NOMO-1 treated with DMSO at 0.1 percent for 48 hours (cell line): ENCODE results near the gene SCGN.
A peak's percentile ranks its signal among the peaks of the same experiment; 100 is the strongest.
"Not testable (repeated sequence)": the region's sequence is repeated elsewhere in the genome, so short reads cannot be mapped to it uniquely, and the experiment has no call there.

Source experiments
- DNase-seq: peaks from one replicate; lab custom pipeline; 2025; ENCODE audit not compliant: unreplicated experiment; lab: John Stamatoyannopoulos, UW

The SCGN gene

GRCh38 chr6:25717866-25718740 is 66.1 kb downstream of the SCGN start:
- DNase-seq: peak; percentile 53

GRCh38 chr6:25726122-25726911 is 74.3 kb downstream of the SCGN start:
- DNase-seq: no peak

GRCh38 chr6:25727028-25727427 is 75.0 kb downstream of the SCGN start:
- no peak for DNase-seq

- no peak for DNase-seq
Measured at GRCh38 chr6:25730907-25731306, 78.9 kb downstream of the SCGN start.

- DNase-seq: no peak
Measured at GRCh38 chr6:25731721-25732120, 79.7 kb downstream of the SCGN start.

- DNase-seq: no peak
Measured at GRCh38 chr6:25732468-25733198, 80.6 kb downstream of the SCGN start.

- DNase-seq: no peak
Measured at GRCh38 chr6:25735261-25735660, 83.2 kb downstream of the SCGN start.

GRCh38 chr6:25743868-25744267 is 91.9 kb downstream of the SCGN start:
- DNase-seq: no peak

- no peak for DNase-seq
Measured at GRCh38 chr6:25745836-25746235, 93.8 kb downstream of the SCGN start.

GRCh38 chr6:25746968-25747367 is 95.0 kb downstream of the SCGN start:
- no peak for DNase-seq

GRCh38 chr6:25747477-25747876 is 95.5 kb downstream of the SCGN start:
- DNase-seq: no peak

GRCh38 chr6:25748049-25748448 is 96.0 kb downstream of the SCGN start:
- DNase-seq: no peak

GRCh38 chr6:25748601-25749517 is 96.8 kb downstream of the SCGN start:
- DNase-seq: not testable (repeated sequence)

- DNase-seq: peak; percentile 97
Measured at GRCh38 chr6:25749837-25750236, 97.8 kb downstream of the SCGN start.

- DNase-seq: no peak
Measured at GRCh38 chr6:25750906-25751305, 98.9 kb downstream of the SCGN start.
